GM18873 (cell line): ENCODE measurements around the gene ADAMTS16.

Experiments used
- ATAC-seq: cut with Tn5 transposase; IDR thresholded peaks from one replicate; pipeline ENCODE4 v1.9.1; 2021; ENCODE audit warnings: mild to moderate bottlenecking, moderate library complexity, moderate number of reproducible peaks; ENCODE audit not compliant: unreplicated experiment, low FRiP score

ADAMTS16 gene

DNA sequence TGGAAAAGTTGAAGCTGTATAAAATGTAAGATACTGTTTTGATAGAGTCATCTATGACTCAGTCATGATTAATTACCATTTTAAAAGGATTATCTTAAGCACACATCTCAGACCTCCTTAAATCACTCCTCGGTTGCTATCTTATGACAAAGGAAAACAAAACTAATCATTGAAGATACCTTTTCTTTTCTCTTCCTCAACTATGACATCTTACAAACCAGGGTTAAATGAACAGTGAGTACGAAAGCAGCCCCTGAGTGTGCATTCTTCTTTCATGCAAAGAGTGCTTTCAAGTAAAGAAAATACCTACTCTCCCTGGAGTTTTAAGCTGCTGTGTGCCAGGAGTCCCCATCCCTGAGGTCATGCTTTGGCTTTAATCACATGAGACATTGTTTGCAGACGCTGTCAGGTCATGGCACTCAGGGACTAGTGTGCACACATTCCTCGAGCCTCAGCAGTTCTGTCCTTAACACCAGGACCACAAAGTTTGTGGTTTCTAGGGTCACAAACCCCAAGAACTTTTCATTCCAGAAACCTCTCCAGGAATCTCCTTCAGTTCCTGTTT is 195.7 kb downstream of the ADAMTS16 start:
- no peak for ATAC-seq

DNA sequence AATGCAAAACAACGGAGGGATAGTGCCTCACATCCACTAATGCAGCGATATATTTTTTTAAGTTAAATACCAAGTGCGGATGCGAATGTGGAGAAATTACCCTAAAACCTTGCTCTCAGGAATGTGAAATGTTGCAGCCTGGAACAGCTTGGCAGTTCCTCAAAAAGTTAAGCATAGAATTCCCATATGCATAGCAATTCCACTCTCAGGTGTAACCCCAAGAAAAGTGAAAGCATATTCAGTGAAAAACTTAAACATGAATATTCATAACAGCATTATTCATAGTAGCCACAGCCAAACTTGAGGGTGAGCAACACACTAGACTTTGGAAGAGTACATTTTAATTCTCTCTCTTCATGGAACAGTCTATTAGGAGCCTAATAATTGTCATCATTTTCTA is 199.1 kb downstream of the ADAMTS16 start:
- ATAC-seq: no peak

DNA sequence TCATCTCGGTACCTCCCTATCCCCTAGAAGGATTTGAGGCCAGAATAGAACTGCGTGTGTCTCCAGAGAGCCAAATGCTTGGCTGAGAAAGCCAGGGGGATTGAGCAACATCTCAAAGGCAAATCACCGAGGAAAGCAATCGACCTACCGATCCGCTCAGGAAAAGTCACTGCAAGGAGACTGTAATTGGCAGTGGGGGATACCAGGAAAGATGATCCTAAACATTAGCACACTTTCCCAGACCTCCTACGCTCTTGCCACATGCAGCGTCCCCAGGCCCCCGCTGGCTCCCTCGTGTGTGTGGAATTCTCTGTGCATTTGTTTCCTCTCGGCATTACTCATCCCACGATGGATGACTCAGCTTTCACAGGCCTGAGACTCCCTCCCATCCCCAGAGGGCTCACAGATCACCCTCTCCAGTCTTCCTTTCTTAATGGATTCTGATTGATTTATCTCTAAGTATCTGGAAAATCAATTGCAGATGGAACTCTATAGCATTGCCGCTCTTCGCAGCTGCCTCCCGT is 200.1 kb downstream of the ADAMTS16 start:
- ATAC-seq: no peak

DNA sequence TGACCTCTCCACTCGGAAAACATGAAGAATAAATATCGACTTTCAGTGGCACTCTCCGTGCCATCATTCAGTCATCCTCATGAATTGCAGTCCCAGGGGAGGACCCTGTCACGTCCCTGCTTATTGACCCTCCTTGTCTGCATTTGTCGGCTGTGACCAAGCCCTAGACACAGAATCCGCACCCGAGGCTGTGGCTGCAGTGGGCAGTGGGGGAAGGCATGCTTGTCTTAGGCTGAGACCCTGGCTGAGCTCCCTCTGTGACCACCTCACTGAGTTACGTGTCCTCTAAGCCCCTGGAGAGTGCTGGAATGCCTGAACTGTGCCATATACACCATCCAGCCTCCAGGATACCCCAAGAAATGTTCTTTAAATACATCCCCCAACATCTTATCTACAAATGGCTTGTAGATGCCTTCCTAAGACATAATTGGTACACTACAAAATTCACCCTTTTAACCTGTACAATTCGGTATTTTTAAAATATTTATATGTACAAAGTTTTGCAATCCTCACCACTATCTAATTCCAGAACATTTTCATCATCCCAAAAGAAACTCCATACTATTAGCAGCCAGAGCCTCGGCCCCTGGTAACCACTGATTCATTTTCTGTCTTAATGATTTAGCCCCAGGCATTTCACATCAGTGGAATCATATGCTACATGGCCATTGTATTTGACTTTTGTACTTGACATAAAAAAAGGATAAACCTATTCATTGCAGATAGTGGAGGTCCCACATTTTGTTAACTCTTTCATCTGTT is 201.6 kb downstream of the ADAMTS16 start:
- no peak for ATAC-seq

DNA sequence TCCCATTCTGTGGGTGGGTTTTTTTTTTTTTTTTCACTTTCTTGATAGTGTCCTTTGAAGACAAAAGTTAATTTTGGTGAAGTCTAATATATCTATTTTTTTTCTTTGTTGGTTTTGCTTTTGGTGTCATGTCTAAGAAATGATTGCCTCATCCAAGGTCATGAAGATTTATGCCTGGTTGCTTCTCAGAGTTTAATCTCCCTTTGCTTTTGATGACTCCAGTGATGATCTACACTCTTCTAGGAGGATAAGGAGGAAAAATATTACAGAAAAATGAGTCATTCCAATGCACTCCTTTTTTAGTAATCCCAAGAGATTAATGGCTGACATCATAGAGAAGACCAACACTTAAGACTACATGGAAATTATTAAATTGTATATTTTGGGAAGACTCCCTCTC is 202.7 kb downstream of the ADAMTS16 start:
- ATAC-seq: no peak

DNA sequence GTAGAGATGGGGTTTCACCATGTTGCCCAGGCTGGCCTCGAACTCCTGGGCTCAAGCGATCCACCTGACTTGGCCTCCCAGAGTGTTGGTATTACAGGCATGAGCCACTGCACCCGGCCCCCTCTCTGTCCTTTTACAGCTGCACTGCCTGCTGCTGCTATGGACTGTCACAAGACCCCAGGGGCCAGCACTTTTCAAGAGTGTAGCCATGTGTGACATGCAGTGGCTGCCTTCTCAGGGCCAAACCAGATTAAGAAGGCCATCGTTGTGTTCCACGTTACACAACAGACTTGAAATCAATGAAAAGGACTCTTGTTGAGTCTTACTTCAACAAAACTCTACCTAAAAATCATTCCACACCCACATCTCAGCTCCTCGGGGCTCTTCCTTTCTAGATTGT is 203.4 kb downstream of the ADAMTS16 start:
- ATAC-seq: no peak

DNA sequence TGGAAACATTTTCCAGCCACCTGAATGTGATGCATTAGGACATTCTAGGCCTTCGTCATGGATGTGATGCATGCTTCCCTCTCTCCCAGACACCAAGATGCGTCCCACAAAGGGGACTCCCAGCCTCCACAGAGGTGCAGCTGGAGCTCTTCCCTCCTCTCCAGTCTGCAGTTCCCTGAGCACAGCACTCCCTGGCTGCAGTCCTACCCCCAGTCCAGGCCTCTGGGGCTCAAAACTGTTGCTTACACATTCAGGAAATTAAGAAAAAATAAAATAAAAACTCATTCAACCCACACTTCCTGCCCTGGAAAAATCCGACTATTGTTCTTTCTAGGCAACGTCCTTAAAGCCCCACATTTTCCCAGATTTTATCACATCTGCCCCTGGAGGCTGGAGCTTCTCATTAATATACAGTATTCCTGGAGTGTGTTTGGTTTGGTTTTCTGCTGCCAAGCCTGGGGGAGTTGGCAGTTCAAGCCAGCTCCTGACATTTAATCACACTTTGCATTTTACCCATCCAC is 204.0 kb downstream of the ADAMTS16 start:
- ATAC-seq: no peak

DNA sequence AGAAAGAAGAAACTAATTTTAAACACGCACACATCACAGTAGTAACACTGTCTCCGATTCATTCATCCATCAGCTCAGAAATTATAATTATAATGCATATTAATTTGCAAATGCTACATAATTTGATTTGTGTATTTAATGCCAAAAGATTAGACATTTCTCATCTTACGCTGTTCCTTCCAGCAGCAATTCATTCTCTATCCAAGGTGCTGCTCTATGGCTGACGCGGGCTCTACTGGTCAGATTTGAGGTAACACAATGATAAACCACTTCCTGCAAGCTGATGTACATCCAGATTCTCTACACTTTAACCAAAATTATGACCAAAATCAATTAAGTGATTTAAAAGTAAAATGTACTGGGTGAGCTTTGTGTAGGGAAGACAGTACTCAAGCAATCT is 204.5 kb downstream of the ADAMTS16 start:
- ATAC-seq: no peak

DNA sequence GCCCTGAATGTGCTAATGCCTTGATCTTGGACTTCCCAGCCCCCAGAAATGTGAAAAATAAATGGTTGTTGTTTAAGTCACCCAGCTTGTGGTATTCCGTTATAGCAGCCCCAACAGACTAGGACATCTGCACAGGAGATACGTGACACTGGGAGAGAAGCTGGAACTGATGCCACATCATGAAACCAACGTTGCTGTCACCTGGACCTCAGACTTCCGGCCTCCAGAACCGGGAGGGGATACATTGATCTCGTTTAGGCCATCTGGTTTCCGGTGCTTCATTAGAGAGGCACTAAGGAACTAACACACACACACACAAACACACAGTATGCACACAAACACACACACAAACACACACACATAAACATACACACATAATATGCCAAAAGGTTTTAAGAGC is 207.3 kb downstream of the ADAMTS16 start:
- ATAC-seq: no peak

DNA sequence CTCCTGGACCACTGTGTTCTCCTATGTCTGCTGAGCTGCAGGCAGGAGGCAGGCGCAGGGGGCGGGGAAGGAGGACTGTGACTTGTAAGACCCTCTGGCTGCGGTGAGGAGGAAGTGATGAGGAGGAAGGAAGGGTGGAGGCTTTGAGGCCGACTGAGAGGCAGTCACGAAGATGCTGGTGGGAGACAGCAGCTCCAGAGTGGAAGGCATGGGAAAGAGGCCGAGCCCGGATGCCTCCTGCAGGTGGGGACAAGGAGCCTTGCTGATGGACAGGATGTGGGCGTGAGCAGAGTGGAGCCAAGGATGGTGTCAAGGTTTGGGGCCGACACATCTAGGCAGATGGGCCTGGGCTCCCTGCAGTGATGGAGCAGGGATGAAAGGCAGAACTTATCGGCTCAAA is 208.0 kb downstream of the ADAMTS16 start:
- no peak for ATAC-seq

DNA sequence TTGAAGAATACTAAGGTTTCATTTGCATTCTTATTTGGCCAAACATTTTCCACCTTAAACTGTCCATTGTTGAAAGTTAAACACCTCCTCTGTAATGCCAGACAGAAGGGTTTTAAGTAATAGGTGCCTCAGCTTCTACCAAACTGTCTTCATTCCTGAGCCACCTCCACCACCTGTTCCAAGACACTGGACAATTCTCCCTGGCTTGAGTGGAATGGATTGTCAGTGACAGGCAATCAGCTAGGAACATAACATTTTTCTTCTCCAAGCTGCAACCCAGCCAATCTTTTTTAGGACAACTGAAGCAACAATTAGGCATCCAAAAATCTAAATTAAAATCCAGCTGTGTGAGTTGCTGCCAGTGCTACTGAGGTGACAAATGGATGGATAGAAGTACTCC is 208.4 kb downstream of the ADAMTS16 start:
- no peak for ATAC-seq

DNA sequence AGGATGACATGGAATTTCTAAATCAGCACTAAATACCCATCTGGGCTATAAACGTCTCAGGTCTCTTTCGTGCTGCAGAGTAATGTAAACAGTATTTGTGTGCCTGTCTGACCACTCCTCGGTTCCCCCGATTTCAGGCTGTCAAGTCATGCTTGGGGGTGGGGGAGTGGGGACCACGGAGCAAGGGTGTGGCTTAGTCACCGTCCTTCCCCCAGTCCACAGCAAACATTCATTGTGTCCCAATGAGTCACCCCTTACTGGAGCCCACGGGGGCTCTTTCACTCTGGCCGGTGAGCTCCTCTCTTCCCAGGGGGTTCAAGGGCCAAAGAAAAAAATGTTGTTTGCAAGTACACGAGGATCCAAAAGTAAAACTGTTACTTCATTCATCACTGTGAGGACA is 210.0 kb downstream of the ADAMTS16 start:
- ATAC-seq: no peak

DNA sequence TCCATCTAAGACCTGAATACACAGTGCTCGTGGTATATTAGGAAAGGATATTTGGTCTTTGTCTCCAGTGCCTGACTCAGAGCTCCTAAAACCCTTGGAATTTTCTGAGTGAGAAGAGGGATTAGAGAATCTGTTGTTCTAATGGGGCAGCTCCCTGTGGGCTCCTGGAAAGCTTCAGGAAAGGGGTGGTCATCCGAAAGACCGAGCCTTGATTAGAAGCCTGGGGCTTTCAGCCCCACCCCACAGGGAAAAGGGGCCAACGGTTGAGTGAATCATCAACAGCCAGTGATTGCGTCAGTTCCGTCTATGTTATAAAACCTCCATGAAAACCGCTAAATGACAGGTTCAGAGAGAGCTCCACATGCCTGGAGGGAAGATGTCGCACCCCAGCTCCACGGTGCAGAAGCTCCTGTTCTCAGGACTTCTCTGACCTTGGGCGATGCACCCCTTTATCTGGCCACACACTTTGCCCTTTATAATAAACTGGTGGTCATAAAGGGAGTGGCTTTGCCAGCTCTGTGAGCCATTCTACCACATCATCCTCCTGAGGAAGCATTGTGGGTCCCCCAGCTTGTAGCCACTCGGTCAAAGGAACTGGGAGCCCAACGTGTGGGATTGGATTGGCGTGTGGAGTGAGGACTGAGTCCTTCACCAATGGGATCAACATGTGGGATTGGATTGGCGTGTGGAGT is 211.3 kb downstream of the ADAMTS16 start:
- ATAC-seq: no peak

DNA sequence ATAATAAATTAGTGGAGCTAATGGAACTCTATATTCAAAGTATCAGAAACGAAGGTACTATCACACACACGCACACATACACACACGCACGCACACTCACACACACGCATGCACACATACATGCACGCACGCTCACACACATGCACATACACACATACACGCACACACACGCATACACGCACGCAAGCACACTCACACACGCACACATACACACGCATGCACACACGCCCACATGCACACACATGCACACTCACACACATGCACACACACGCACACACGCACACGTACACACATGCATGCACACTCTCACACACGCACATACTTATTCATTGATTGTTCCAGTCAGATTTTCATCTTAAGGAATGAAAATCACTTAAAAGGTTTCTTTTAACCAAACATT is 212.5 kb downstream of the ADAMTS16 start:
- ATAC-seq: no peak

DNA sequence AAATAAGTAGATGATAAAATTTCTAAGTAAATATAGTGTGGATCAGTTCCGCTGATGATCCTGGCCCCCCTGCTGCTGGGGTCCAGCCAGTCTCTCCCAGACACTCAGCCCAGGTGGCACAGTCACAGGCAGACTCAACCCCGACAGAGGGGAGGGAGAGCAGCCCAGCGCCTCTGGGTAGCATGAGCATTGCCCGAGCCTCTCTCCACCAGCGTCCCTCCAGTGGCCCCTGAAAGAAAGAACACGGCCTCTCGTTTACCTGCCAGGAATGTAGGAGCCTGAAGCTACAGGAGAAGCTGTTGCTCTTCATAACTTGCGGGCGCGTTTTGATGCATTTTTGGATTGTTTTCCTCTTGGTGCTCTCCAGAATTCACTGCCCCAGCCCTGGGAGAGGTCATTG is 213.6 kb downstream of the ADAMTS16 start:
- no peak for ATAC-seq

DNA sequence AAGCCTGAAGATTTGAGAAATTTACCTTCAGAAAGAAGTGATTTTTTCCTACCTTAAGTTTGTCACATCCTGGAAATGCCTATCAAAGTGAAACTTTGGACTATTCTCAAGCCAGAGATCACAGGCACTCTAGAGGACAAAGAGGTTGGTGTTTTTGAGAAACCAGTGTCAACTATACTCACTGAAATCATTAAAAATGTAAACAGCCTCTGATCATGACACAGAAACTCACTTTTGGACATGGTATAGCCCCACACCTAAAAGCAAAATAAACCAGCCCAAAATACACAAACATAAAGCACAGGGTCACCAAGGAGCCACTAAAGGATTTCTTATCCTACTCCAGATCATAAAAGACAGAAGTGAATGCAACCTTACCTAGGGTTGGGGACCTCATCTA is 216.6 kb downstream of the ADAMTS16 start:
- ATAC-seq: no peak

DNA sequence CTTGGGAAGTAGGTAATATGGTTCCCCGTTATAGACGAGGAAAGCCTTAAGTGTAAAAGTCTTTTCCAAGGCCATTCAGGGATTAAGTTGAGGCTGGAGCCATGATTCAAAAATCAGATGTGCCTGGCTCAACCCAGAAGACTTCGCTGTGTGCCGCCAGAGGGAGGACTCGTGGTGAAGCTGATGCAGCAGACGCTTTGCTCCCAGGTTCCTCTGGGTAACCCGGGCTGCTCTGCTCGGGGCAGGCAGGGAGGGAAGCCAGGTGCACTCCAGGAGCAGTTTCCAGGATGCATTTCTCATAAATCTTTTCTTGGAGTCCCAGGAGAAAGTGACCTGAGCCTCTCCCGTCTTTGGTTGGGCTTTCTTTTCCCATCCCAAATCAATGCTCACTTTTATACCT is 219.5 kb downstream of the ADAMTS16 start:
- ATAC-seq: no peak

DNA sequence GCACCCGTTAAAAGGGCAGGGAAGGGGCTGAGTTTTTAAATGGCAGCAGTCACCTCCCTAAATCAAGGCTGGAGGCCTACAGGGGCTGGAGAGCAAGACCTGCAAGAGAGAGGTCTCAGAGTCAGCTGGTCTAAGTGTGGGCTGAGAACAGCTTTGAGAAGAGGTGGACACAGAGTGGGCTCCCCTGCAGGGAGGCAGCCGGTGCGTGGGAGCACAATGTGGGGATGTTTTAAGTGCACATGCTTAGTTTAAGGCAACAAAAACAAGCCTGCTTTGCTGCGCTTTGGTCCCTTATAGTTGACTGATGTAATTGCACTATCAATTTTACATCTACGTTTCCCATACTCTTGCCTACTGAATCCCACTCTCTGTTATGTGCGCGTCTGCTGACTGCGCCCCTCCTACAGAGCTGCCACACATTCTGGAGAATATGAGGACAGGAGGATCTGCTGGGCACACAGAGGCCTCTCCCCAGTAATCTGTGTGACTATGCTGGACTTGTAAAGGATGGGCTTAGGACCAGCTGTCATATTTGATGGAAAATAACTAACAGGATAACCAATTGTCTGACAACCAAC is 220.3 kb downstream of the ADAMTS16 start:
- no peak for ATAC-seq

DNA sequence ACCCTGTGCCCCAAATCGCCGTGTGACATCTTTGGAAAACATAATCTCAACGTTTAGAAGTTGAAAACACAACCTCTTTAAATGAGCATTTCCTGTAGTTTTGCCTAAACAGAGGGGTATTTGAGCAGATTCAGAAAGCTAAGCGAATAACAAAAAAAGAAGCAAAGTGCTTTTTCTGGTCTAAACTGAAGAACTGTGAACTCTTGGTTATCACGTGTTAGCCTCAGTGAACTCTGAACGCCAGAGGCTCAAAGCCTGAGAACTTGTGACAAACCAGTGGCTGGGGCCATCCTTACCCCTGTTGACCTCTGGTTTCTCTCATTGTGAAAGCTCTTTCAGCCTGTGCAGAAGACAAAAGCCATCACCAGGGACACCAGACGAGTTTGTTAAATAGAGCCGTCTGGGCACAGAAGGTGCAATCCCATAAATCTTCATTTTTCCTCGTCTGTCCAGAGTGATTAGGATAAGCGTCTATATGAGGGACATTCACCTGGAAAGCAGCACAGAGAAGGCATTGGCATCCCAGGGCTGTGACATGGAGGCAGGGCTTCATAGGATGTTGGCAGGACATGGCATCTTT is 220.9 kb downstream of the ADAMTS16 start:
- ATAC-seq: no peak

DNA sequence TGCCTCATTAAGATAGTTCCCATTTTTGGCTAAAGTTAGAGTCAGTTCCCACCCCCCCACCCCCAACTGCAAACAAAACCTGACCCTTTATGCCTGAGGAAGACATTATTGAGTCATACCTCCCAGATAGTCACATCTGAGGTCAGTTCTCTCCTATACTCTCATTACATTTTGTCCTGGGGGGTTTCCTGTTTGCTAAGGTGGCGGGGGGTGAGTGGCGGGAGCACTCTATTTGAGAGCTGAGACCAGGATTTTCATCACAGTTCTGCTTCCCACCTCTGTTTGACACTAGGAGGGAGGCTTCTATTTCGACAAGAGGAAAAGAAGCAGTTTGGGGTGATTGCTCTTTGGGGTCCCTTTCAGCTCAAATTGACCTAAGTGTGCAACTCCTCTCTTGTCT is 222.9 kb downstream of the ADAMTS16 start:
- ATAC-seq: no peak

DNA sequence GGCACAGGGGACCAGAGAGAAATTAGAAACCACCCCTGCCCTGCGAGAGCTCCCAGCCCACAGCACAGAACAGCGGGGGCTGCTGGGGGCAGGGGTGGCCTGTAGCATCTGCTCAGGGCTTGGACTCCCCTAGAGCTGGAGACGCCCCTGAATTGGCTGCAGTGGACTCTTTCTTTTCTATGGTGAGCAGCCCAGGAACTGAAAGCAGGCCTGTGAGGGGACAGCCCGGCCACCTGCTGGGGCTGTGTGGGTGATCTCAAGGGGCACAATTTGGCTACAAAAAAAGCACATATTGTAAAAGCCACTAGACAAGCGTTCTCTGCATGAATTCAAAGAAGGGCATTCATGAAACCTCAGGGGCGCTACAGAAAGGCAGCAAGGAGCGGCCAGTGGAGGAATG is 224.8 kb downstream of the ADAMTS16 start:
- ATAC-seq: no peak
